SK-N-SH treated with all-trans-retinoic acid at 6 μM for 48 hours (cell line): Measurements from ENCODE around the gene PRKCE.

Experiments
- ARNTL ChIP-seq: fragments of 450-650 bp; formaldehyde crosslinking; IDR thresholded peaks from 2 replicates; pipeline ENCODE4 v1.5.0; 2020; ENCODE audit warnings: low read depth, mild to moderate bottlenecking, moderate library complexity, borderline replicate concordance
- CSDC2 ChIP-seq: fragments of 250-450 bp; sonication (Bioruptor Pico); IDR thresholded peaks from 2 replicates; pipeline ENCODE4 v1.5.0; 2020; ENCODE audit warnings: mild to moderate bottlenecking, moderate library complexity
- ESRRG ChIP-seq: fragments of 250-450 bp; sonication (Bioruptor Pico); IDR thresholded peaks from 2 replicates; pipeline ENCODE4 v1.6.1; 2021; ENCODE audit warnings: mild to moderate bottlenecking
- ISL1 ChIP-seq: fragments of 250-450 bp; sonication (Bioruptor Pico); IDR thresholded peaks from 2 replicates; pipeline ENCODE4 v2.1.2; 2022; ENCODE audit warnings: mild to moderate bottlenecking, moderate library complexity
- OSR1 ChIP-seq: fragments of 250-450 bp; sonication (Bioruptor Pico); IDR thresholded peaks from 2 replicates; pipeline ENCODE4 v1.8.0; 2022; ENCODE audit warnings: moderate library complexity, mild to moderate bottlenecking, inconsistent platforms
- PATZ1 ChIP-seq: fragments of 250-450 bp; sonication (Bioruptor Pico); IDR thresholded peaks from 2 replicates; pipeline ENCODE4 v1.8.0; 2020; ENCODE audit warnings: mild to moderate bottlenecking, moderate library complexity, borderline replicate concordance
- POU6F1 ChIP-seq: fragments of 250-450 bp; sonication (Bioruptor Pico); IDR thresholded peaks from 2 replicates; pipeline ENCODE4 v1.8.0; 2021; ENCODE audit warnings: low read depth, mild to moderate bottlenecking, moderate library complexity, borderline replicate concordance
- SNAI2 ChIP-seq: fragments of 250-450 bp; sonication (Bioruptor Pico); IDR thresholded peaks from 2 replicates; pipeline ENCODE4 v1.5.0; 2020; ENCODE audit warnings: mild to moderate bottlenecking, moderate library complexity
- TCF4 ChIP-seq: fragments of 250-450 bp; sonication (Bioruptor Pico); IDR thresholded peaks from 2 replicates; pipeline ENCODE4 v1.8.0; 2021; ENCODE audit warnings: mild to moderate bottlenecking, moderate library complexity, borderline replicate concordance
- TOX ChIP-seq: fragments of 250-450 bp; sonication (Bioruptor Pico); IDR thresholded peaks from 2 replicates; pipeline ENCODE4 v1.8.0; 2021; ENCODE audit warnings: mild to moderate bottlenecking, moderate library complexity, borderline replicate concordance
- ZC3H10 ChIP-seq: fragments of 250-450 bp; sonication (Bioruptor Pico); IDR thresholded peaks from 2 replicates; pipeline ENCODE4 v1.5.1; 2021; ENCODE audit warnings: mild to moderate bottlenecking, moderate library complexity
- ZFP3 ChIP-seq: fragments of 250-450 bp; sonication (Bioruptor Pico); IDR thresholded peaks from 2 replicates; pipeline ENCODE4 v1.5.0; 2020; ENCODE audit warnings: mild to moderate bottlenecking, moderate library complexity
- ZFP30 ChIP-seq: fragments of 450-650 bp; formaldehyde crosslinking; IDR thresholded peaks from 2 replicates; pipeline ENCODE4 v1.5.0; 2022; ENCODE audit warnings: mild to moderate bottlenecking, moderate library complexity
- ZNF70 ChIP-seq: fragments of 450-650 bp; formaldehyde crosslinking; IDR thresholded peaks from 2 replicates; pipeline ENCODE4 v1.5.0; 2020; ENCODE audit warnings: mild to moderate bottlenecking, moderate library complexity

- TF ChIP-seq POU6F1 (CRISPR knock-in tag) (no peak), ZFP3 (CRISPR knock-in tag) (no peak), ZNF70 (no peak), ISL1 (peak; percentile 57), OSR1 (CRISPR knock-in tag) (no peak), CSDC2 (CRISPR knock-in tag) (no peak), ZC3H10 (CRISPR knock-in tag) (no peak), ESRRG (CRISPR knock-in tag) (no peak), SNAI2 (CRISPR knock-in tag) (no peak), TOX (CRISPR knock-in tag) (no peak), ZFP30 (CRISPR knock-in tag) (no peak), PATZ1 (no peak), TCF4 (CRISPR knock-in tag) (no peak), ARNTL (CRISPR knock-in tag) (no peak)
Measured at GRCh38 chr2:46041434-46041833, 390.0 kb downstream of the PRKCE start.
